ENCODE results near the gene PTPRN2.

The PTPRN2 gene

DNA sequence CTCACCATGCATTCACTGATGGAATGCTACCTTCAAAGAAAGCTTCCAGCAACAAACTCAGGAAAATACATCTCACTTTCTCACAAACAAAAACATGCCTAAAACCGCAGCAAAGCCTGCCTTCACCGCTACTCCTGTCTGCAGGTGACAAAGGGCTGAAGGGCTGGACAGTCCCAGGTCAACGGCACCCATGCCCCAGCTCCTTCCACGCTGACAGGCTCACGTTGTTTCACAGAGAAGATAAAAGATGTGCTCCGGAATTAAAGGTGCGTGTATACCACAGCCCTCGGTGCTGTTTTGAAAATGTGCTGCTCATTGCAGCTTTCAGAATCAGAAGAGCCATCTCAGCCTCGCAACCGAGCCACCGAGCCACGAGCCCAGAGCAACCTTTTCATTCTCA is 445.0 kb downstream of the PTPRN2 start:
- DNase-seq = no peak

DNA sequence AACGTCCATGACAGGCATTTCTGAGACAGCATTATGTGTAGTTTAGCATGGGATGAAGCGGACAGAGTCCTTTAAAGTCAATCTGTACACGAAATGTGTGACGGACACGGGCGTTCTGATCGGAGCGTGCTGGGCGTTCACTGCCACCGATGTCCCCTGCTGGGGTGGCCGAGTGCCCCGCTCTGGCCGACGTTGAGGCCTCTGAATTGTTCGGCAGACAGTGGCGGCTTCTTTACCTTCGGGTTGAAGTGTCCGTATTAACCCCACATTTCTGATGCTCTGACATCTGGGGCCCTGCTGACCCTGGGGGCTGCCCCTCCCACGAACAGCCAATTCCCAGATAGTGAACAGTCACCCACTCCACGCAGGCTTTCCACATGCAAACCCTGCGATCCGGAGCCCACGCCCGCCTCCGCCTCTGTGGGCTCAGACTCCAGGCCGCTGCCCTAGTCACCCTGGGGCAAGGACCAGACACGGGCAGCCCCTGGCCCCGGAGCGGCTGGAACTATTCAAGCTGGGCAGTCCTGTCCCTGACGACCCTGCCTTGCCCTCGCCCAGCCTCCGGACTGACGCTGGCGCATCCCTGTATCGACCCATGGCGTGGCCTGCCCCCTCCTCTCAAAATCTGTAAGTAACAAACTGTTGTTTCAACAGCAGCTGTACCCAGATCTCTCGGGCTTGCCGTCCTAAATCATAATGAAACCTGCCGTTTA is 445.7 kb downstream of the PTPRN2 start:
- no peak for DNase-seq

DNA sequence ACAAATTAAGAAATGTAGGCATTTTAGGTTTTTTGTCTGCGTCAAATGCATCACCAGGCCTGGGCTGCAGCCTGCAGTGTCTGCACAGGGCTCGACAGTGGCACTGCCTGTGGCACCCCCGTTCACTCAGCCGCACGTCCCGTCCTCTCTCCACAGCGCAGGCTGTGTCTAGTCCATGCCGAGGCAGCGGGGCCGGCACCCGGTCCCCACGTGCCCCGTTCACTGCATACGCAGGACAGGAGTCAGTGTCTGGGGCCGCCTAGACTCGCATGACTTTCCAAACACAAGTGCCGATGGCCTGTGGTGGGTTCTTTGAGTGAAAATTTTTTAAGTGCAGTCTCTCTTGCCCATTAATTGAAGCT is 446.4 kb downstream of the PTPRN2 start:
- DNase-seq = no peak

DNA sequence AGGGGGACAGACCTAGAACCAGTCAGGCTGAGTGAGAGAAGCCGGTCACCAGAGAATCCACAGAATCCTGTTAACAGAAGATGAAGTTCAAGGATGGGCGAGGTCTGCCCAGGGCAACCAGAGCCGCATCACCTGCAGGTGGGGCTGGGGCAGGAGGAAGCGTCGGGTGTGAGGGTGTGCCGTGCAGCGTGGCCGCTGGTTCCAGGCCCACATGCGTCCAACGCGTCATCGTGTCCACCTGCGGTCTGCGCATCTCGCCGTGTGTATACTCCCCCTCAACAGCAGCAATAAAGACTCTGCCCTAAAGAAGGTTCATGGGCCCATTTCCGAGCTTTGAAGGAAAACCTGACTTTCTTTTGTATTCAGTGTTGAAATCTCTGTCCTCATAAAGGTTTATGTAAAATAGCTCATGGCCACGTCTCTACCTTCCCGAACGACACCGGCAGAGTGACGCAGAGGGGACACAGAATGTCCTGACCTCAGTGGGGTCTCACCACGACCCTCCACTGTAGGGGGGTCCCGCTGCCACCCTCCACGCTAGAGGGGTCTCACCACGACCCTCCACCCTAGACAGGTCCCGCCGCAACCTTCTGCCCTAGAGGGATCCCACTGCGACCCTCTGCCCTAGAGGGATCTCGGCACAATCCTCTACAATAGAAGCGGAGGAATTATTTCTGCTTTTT is 446.9 kb downstream of the PTPRN2 start:
- DNase-seq = no peak

DNA sequence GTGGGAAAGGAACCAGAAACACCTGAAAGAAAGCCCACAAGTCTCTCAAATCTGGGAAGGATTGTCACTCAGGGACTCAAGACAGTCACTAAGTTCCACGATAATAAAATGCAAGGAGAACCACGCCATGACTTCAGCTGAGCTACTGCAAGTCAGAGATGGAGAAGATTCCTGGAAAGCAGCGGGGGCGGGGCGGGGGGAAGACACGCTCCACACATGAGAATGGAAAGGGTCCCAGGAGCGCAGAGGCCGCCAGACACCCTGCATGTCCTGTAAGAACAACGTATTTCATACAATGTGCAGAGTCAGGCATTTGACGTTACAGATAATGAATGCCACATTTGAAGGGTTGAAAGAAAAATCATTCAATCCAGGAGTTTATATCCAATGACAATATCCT is 448.1 kb downstream of the PTPRN2 start:
- no peak for DNase-seq

DNA sequence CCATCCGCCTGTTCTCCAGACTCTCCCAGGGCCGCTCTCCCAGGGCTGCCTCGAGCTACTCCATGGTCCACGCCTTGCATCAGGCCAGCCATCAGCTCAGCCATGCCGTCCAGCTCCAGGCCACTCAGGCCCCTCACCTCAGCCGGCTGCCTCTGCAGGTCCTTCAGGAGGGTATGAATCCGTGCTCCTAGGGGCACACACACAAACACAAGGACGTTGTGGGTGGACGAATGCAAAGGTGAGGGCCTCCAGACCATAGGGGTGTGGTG is 449.4 kb downstream of the PTPRN2 start:
- no peak for DNase-seq

DNA sequence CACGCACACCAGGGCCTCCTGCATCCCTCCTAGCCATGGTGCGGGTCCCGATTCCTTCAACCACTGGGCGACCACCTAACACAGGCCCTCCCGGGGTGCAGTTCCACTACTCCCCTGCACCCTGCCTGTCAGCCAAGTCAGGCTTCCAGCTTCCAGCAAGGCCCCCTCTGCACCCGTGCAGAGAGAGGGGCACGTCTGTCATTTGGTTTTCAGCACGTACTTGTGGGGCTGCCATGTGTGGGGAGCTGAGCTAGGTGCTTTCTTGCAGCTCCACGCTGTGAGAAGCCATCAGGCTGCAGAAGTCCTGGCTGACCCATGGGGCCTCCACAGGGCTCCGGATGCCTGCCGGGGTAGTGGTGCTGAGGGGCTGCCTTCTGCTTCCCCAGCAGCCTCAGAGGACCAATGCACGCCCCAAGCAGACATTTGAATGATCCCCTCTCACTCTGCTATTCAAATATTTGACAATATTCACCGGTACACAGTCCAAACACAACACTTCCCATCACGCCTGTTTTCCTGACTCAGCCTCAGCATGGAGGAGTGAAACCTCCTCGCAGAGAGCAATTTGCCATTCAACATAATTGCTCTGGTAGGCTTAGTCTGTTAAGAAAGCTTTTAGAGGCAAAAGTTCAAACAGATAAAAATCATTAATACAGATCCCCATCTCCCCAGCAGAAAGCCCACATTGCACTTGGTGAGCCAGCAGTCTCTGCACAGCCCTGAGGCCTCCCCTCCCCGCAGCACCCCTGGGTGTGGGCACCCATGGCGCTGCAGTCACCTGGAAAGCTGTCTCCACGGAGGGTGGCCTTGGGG is 449.9 kb downstream of the PTPRN2 start:
- DNase-seq = no peak

DNA sequence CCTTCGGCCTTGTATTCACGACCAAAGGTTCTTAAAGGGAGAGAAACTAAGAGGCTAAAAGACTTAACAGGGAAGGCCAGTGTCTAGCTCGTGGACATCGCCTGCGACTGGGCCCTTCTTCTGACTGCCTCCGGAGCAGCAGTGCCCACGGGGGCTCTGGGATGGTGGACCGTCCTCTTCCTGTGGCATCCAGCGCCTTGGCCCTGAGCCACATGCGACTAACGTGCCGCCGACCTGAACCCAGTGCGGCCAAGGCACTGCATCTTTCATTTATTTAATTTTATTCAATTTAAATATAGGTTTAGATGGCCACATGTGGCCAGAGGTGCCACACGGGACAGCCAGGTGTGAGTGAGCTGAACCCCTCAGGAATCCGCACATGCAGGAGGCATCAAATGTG is 451.7 kb downstream of the PTPRN2 start:
- no peak for DNase-seq

DNA sequence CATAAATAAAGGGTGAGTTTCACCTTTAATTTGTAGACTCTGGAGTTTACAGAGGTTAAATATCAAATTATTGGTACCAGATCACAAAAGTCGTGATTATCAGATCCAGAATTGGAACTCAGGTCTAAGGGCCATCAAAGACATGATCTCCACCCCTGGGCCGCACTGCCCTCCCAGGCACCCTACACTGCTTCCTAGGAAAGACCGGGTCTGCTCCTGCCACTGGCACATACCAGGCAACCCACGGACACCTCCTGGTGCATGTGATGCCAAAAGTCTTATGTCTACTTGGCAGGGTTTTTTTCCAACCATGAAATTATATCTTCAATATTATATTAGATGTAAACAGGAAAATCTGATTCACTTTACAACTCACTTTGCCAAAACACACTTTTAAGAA is 452.8 kb downstream of the PTPRN2 start:
- DNase-seq = no peak

DNA sequence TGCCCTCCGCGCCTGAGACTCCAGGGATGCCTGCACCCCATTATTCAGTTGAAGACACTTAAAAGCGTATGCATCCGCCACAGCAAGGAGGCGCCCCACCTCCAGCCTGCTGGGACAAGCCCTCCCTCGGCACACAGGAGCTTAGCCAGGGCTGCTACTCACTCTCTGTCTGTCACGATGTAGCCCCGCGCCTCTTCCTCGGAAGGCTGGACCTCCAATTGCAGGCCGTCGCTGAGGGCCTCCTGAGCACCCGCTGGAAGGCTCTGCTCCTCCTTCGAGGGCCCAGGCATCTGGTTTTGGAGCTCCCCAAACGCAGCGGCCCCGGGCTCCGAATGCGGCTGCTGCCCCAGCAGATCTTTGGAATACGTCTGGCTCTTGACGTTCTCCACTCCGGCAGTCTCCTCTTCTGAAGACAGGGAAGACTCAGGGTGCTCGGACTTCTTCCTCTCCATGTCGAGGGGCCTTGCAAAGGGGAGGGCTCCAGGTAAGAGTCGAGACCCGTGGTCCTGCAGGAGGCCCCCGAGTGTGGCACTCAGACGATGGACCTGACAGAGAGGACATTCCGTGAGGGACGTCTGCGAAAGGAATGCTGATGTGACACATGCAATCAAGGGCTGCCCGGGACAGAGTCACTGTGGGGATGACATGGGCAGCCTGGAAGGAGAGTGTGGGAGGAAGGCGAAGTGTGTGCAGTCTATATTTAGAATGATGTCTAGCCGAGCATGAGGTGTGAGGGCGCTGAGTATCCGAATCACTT is 453.9 kb downstream of the PTPRN2 start:
- no peak for DNase-seq

DNA sequence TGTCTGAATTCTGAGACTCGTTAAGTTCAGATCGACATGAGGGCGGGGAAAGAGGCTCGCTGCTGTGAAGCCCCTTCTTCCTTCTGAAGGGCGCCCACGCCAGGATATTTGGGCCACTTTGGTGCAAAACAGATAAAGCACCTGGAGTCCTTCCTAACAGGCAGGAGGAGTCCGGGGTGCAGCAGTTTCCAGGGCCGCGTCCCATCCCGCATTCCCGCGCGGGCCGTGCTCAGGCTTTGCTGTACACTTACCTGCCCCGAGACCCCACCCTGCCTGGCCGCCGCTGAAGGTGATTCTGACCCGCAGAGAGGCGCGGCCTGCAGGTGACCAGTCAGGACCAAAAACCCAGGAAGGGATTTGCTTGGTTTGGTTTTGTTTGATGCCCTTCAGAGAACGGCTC is 454.6 kb downstream of the PTPRN2 start:
- DNase-seq = no peak

DNA sequence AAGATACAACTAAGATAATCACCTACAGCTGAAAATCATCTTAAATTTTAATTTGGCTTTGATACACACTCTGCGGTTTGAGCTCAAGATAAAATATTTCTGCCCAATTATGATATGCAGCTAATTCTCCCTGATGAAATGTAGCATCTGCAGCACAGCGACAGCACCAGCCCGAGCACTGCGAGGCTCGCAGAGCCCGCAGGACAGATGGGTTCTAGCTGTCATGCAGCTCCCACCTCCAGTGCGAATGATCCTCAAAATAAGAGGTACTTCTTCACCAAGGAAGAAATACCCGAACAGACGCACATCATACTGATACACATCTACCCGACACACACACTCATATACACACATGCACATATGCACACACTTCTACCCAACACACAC is 457.6 kb downstream of the PTPRN2 start:
- DNase-seq = no peak

DNA sequence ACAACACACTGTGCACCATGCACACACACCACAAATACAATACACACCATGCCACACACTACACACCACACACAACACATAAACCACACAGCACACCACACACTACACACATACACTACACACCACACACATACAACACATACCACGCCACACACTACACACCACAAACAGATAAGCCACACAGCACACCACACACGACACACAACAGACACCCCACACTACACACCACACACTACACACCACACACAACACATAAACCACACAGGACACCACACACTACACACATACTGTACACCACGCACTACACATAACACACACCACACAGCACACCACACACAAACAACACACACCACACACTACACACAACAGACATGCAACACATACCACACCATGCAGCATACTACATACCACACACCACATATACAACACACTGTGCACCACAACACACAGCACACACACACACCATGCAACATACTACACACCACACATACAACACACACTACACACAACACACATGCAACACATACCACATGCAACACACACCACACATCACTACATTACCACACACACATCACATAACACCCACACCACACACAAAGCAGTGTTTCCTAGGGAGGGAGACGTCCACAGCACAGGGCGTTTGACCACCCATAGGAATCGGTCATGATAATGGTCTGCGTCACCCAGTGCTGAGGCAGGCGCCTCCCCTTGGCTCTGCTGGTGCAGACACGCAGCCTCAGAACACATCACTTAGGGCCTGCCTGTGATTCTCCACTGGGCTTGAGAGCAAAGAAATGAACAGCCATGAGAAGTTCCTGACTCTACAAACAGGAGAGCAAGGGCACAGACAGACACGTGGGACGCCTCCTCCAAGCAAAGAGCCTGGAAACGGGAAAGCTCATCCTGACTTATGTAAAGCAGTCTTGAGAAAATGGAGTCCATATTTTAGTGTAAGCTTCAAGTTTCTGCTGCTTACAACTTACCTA is 458.3 kb downstream of the PTPRN2 start:
- DNase-seq = no peak

DNA sequence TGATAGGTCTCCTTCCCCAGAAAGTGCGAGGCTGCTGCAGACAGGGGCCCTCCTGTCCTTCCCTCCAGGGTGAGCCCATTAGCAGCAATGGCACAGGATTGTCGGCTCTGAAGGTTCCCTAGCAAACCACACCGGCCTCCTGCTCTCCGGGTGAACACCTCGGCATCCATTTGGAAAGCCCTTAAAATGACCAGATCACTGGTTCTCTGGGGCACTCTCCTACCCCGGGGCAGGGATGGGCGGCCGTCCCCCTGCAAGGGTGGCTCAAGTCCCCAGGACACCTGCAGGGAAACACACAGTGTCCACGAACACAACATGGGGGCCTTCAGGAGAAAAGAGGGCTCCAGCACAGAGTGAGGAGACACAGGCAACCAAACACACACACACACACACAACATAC is 459.1 kb downstream of the PTPRN2 start:
- DNase-seq = no peak

DNA sequence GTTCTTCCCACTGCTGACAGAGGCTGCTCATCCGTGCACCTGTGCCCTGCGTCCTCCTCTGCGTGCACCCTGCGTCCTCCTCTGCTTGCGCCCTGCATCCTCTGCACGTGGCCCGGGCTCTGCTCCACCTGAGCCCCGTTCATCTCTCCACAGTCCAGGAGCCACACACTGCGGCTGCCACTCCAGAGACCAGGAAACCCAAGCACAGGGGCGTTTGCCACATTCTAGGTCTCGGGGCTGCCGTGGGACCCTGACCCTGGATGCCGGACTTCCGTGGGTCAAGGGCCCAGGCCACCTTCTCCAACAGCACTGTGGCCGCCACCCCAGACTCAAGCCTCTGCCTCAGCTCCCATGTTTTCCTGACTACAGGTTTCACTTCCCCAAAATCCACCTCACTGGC is 460.4 kb downstream of the PTPRN2 start:
- DNase-seq = no peak

DNA sequence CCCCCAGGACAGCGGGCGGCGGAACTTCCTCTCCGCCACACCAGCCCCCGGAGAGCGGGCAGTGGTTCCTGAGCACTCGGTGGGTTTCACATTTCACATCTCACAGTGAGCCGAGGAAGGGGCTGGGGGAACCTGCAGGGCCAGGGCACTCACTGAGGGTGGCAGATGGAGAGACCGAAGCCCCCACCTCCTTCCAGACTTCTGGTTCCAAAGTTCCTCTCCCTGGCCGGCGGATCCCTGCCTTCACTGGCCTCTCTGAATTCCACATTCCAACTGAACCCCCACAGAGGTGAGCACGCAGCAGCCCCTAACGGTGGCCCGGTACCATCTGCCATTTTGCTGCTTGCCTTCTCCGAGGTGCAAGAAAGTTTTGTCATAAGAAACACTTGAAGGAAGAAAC is 461.0 kb downstream of the PTPRN2 start:
- no peak for DNase-seq

DNA sequence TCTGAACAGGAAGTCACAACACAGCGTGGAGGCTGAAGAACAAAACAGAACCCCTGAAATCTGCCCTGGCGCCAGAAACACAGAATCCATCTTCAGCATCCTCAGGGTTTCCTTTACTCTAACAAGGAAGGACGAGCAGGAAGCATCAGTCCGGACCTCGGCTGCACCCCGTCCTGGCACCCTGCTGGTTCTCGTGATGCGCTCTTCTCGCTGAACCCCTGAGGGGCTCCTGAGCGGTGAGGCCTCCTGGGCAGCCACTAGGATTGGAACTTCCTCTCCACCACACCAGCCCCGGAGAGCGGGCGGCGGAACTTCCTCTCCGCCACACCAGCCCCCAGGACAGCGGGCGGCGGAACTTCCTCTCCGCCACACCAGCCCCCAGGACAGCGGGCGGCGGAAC is 461.9 kb downstream of the PTPRN2 start:
- no peak for DNase-seq

DNA sequence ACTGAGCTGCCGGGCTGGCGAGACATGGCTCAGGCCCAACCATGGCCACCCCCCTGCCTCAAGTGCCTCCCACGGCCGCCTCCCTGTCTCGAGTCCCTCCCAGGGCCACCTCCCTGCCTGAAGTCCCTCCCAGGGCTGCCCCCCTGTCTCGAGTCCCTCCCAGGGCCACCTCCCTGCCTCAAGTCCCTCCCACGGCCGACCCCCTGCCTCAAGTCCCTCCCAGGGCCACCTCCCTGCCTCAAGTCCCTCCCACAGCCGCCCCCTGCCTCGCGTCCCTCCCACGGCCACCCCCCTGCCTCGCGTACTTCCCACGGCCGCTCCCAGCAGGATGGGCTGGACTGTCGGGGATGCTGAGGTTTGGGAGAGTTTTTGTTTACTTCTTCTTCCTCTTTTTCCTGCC is 462.5 kb downstream of the PTPRN2 start:
- DNase-seq = no peak

DNA sequence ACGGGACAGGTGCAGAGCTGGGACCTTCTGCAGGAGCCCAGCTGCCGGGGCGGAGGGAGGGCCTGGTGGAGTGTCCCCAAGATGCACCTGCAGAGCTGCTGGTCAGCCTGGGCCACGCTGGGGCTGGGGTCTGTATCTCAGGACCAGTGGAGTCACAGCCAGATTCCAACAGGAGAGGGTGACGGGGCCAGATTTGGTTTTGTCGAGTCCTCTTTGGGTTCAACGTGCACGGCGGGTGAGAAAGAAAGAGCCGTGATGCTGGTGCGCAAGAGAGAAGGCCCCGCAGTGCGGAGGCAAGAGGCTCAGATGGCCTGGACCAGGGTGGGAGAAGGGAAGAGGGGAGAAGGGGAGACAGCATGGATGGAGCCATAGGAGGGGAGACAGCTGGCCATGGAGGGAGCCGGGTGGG is 462.9 kb downstream of the PTPRN2 start:
- no peak for DNase-seq

DNA sequence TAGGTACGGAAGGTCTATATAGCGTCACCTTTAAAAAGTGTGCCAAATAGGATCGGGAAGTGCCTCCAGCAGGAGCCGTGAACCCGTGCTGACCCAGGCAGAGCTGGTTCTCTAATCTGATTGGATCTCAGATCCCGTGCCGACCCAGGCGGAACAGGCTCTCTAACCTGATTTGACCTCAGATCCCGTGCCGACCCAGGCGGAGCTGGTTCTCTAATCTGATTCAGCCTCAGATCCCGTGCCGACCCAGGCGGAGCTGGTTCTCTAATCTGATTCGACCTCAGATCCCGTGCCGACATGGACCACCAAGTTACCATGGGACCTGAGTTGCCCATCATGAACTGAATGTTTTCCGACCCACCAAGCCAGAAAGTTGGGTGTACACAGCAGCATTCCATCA is 463.9 kb downstream of the PTPRN2 start:
- no peak for DNase-seq

DNA sequence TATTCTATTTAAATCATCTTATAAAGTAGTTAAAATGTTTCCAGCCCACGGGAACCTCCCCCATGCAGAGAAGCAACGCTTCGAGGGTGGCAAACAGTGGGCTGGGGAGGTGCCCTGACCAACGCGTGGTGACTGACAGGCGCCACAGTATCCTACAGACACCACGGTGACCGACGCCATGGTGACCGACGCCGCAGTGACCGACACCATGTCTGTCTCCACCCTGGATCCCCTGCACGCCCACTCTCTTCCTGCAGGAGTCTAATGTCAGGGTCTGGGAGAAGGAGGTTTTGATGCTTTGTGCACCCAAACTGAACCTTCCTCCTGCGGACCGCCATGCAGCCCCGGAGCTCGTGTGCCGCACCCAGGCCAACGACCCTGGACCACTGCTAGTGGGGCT is 464.4 kb downstream of the PTPRN2 start:
- DNase-seq = no peak

DNA sequence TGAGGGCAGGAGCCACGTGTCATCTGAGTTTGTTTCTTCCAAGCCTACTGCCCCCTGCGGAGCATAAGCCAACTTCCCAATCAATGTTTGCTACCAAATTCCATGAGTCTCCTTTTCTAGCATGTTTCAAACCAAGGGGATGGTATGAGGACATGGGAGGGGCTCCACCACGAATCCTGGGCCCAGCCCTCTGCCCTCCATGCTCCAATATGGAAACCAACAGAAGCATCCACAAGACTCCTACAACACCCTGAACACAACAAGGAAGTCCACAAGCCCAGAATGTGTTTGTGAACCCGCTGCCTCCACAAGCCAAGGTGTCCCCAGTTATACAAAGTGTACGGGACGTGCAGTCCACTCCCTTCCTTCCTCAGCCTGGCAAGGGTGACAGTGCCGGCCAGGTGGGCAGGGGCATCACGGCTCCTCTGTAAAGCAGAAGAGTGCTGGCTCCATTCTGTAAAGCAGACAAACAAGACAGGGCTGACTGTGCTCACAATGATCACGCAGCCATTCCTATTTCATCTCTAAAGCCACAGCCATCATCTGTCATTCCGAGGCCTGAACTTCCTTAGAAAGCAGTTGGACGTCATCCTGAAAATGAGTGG is 466.1 kb downstream of the PTPRN2 start:
- DNase-seq = no peak
